GM12872 (cell line): ENCODE results near the gene RIN2.

Experiments used
- CTCF ChIP-seq: IDR thresholded peaks from 3 replicates; pipeline ENCODE4 v1.5.1; 2011; ENCODE audit warnings: low read depth, mild to moderate bottlenecking, low read length, moderate library complexity; ENCODE audit not compliant: insufficient read depth

The RIN2 gene

DNA sequence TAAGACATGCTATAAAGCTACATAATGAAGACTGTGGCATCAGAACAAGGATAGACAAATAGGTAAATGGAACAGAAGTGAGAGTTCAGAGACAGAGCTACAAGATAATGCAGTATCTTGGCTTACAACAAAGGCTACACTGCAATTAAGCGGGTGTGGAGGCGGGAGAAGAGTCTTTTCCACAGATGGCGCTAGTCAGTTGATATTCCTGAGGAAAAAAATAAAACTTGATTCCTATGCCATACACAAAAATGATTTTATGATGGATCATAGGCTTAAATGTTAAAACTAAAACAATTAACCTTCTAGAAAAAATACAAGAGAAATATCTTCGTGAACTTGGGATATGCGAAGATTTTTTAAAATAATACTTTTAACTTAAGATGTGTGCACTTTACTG, 31.0 kb downstream of the RIN2 start:
- no peak for TF ChIP-seq CTCF

GRCh38 chr20:19789446-19789845, 31.4 kb downstream of the RIN2 start:
- no peak for TF ChIP-seq CTCF

- no peak for TF ChIP-seq CTCF
Observed at GRCh38 chr20:19791887-19792286, 33.8 kb downstream of the RIN2 start.

GRCh38 chr20:19793716-19794115, 35.7 kb downstream of the RIN2 start:
- no peak for TF ChIP-seq CTCF

DNA sequence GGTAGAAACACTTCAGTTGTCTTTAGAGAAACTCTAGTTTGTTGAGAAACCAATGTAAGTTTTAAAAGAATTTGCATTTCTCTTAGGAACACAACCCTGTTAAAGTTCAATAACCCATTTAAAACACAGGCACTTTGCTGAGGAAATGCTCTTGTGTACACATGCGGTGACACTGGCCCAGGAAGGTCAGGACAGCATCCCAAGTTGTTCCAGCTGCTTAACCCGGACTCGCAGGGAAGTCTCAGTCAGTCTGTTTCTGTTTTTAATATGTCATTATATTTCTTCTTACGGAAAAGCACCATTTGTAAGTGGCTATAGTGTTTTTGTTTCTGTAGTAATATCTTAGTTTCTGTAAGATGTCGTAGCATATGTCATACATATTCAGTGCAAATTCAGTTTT, 36.9 kb downstream of the RIN2 start:
- no peak for TF ChIP-seq CTCF

- TF ChIP-seq CTCF, result no peak
Observed at GRCh38 chr20:19799325-19799724, 41.3 kb downstream of the RIN2 start.

GRCh38 chr20:19802099-19802491, 44.0 kb downstream of the RIN2 start:
- TF ChIP-seq CTCF, result no peak
